Activated CD8-positive, alpha-beta memory T cell treated with anti-CD3 and anti-CD28 coated beads, Interleukin-2, amount 50 U/mL, for 24 hours (primary cell): ENCODE data around the gene MMP7.

Experiments
- DNase-seq: peaks from one replicate; pipeline ENCODE4 v3.0.0-alpha.2; 2020; ENCODE audit errors: extremely low read depth

Gene MMP7, protein sequence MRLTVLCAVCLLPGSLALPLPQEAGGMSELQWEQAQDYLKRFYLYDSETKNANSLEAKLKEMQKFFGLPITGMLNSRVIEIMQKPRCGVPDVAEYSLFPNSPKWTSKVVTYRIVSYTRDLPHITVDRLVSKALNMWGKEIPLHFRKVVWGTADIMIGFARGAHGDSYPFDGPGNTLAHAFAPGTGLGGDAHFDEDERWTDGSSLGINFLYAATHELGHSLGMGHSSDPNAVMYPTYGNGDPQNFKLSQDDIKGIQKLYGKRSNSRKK

DNA sequence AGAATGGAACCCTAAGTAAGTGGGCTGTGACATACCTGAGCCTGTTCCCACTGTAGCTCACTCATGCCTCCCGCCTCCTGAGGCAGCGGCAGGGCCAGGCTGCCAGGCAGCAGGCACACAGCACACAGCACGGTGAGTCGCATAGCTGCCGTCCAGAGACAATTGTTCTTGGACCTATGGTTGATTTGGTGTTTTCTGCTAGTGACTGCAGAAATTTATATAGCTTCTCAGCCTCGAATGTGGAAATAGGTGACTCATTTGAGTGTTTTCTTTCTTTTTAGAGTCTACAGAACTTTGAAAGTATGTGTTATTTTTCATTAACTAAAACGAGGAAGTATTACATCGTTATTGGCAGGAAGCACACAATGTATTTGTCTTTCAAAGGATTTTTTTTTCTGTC is at the start of gene MMP7:
TSS of gene MMP7 (minus strand) at position 190 of the 400 bp plus-strand sequence. CDS start at position 143, 47 bp downstream.
- no peak for DNase-seq

DNA sequence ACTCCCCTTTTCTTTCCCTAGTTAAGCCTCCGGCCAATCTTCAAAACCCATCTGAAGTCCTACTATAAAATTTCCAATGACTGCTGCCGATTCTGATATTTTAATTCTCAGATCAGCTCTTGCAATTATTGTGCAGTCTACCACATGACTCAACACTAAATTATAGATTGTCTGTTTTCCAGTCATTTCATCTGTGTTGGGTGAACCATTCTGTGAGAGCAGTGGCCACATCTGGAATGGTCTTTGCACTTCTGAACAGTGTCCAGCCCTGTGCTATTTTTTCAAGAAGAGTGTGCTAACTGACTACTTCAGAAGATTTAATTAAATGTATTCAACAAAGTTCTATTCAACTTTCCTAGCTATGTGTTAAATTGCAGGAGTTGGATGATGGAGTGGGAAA is 47.2 kb upstream of the MMP7 start:
- no peak for DNase-seq

DNA sequence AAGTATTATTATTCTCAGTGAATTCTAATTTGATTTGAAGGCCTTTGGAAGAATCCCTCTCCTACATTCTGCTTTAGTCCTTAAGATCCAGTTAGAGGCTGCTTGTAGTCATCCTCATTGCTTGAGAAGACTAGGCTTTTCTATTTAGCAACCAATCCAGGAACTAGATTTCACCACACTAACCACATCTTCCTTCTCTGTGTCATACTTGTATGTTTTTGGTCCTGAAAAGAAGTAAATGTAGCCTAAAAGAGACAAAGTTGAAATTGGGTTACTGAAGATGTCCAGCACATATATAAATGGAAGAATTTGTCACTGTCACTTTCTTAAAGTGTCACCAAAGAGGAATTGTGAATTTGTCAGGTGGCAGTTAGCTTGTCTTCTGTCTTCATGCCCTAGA is 46.6 kb upstream of the MMP7 start:
- DNase-seq, result no peak

DNA sequence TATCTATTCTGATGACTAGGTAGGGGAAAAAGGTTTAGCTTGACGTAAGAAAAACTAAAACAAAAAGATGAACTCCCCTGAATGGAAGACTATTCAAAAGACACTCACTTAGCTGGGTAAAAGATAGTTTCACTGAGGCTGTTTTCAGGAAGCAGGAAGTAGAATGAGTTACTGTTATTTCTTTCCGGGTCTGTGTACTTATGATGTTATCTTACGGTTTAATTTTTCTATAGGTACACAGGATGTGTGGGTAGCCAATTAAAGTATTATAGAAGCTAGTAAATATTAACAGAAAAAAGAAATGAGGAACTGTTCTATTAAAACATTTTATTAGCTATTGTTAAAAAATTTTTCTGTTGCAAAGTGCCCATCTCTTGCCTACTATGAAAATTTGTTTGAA is 45.8 kb upstream of the MMP7 start:
- no peak for DNase-seq

DNA sequence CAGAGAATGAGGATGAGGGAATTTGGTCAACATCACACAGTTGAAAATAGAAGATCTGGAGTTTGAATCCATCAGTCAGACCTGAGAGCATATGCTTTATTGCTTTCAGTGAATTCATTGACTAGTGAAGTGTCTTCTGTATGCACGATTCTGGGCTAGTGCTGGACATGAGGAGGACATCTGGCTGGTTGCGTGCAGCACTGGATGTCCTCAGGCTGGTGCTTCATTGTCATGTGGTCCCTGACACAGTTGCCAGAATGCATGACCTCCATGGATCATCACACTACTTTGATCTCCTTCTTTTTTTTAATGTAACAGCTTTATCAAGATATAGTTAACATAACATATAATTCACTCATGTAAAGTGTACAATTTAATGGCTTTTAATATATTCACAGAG is 44.5 kb upstream of the MMP7 start:
- DNase-seq, result no peak

DNA sequence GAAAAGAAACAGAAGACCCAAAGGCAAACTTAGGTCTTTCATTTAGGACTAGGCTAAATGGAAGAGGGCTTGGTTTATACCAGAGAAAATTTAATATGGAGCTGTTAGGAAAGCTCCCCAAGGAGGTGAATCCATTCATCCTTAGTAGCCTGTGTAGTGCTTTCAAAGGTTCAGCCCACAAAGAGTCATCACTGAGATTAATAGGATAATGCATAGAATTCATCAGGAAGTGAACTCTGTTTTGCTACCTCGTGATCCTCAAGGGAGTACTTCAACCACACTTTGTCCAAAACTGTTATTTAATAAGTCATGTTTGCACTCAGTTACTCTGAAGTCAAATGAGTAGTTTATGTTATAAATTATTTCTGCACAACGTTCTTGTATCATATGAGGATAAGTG is 43.3 kb upstream of the MMP7 start:
- no peak for DNase-seq

DNA sequence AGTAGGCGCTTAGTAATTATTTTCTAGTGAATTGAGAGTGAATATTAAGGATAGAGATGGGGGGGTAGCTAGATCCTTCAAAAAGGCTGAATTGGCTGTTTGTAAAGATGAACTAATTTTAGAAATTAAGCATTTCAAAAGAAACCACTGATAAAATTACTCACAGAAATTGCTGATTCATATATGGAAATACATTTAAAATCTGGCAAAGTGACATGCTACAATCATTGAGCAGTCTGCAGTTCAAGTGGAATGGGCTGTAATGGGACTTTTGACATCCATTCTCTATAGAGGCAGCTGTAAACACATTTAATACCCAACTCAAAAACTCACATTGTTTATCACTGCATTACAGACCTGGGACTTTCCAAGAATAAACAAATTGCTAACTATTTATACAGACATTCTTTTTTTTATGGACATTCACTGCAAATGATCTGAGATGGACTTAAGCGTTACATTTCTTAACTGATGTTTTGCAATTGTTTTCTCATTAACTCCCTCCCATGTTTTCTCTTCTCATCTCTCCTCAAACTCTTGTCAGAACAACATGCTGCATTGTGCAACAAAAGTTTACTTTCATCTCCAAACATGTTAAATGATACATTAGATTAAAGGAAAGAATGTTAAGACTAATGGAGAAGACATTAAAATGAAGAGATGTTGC is 42.1 kb upstream of the MMP7 start:
- no peak for DNase-seq

DNA sequence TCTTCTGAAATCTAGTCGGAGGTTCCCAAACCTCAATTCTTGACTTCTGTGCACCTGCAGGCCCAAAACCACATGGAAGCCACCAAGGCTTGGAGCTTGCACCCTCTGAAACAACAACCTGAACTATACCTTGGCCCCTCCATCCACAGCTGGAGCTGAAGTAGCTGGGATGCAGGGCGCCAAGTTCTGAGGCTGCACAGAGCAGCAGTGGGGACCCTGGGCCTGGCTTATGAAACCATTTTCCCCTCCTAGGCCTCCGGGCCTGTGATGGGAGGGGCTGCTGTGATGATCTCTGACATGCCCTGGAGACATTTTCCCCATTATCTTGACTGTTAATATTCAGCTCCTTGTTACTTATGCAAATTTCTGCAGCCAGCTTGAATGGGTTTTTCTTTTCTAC is 38.3 kb upstream of the MMP7 start:
- DNase-seq, result no peak

DNA sequence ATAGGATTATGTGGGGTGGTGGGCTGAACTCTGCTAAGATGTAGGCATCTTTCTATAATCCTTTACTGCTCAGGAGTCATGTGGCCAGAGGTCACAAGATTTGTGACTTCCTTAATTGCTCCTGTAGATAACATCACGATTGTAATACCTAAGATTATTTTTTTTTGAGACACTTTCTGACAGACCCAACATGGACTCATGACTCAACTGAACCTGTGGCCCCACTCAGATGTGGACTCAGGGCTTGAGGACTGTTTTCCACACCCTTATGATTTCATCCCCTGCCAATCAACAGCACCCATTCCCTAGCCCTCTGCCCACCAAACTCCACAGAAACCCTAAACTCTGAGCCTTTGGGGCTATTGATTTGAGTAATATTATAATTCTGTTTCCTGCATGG is 35.6 kb upstream of the MMP7 start:
- DNase-seq, result no peak

DNA sequence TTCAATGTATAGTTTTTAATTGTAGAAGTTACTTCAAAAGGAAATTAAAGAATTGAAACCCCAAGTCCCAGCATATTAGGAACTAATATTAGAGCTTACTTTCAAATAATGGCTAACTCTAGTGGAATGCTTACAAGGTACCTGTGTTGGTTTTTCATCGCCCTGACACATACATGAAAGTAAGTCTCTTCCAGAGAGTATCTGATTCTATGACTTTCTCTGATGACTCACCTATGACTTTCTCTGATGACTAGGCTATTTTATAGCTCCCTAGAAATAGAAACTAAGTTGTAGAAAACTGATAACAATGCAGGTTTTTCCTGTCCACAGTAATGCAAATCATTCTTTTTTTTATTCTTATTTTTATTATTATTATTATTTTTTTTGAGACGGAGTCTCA is 33.6 kb upstream of the MMP7 start:
- no peak for DNase-seq

DNA sequence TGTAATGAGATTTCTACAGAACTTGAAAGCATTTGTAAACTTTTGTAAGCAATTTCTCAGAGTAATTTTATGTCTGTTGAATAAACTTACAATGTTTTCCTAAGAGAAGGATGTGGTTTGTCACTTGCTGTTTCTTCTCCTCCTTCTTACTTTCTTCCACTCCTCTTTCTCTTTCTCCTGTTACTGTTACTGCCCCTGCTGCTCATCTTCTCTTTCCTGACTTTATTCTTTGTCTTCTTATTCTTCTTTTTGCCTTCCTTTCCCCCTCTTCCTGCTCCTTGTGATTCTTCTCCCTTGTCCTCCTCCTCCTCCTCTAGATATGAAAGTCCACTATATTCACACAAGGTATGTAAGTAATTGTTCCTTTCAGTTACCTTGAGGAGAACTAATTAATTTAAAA is 31.1 kb upstream of the MMP7 start:
- DNase-seq, result no peak

DNA sequence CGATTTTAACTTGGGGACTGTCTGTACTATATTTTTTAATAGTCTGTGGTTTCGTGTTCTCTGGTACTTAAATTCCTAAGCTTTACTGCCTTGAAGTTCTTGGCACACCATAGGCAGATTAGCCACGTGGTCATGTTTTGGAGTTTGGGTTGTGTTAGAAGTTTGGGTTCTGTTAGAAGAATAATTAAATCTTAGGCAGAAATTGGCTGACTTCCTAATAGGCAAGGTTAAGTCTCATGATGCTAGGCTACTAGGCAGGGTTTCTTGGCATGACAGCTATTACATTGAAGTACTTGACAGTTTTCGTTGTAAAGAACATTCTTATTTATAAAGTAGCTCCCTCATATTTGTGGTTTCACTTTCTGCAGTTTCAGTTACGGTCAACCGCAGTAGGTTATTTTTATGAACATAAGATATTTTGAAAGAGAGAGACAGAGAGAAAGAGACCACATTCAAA is 30.0 kb upstream of the MMP7 start:
- DNase-seq, result no peak

DNA sequence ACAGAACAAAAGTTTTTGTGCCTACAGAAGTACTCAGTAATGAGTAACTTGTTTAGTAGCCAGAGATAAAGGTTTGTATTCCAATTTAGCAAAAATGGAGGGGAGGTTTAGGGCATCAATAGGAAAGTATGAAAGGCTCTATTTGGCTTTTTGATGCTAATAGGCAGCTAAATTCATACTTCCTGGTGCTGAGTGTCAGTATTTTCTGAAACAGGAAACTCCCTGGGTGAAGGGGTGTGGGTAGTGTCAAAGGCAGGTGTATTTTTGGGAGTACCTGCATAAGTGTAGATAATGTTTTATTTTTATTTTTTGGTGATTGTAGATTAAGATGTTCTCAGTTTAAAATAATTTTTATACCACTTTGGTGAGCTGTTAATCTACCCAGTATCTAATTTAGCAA is 29.3 kb upstream of the MMP7 start:
- DNase-seq, result no peak

DNA sequence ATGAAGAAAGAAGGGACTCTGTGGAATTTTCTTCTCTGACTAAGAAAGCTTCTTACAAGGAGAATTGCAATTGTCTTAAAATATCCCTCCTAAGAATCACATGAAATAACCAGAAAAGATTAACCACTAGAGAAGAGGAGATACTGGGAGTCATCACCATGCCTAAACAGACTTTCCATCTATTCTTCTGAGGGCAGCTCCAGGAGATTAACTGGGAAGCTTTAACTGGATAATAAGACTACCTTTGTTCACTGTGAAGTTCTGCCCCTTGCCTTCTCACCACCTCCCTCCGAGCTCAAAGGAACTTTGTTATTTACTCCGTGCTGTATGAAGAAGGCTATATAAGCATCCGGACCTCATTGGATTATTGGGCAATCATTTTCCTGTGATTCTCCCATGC is 24.5 kb upstream of the MMP7 start:
- DNase-seq, result no peak

DNA sequence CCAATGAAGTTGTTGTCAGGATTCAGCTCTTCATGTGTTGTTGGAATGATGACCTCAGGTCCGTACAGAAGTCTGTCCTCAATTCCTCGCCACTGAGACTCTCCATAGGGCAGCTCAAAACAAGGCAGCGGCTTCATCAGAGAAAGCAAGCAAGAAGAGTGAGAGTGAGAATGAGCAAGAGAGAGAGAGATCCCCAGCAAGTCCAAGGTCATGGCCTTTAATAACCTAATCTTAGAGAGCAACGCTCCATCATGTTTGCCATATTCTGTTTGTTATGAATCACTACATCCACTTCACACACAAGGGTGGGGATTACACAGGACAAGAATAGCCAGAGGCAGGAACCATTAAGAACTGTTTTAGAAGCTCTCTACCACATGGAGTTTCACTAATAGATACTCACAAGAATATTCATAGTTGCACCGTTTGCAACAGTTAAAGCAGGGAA is 23.3 kb upstream of the MMP7 start:
- DNase-seq, result no peak

DNA sequence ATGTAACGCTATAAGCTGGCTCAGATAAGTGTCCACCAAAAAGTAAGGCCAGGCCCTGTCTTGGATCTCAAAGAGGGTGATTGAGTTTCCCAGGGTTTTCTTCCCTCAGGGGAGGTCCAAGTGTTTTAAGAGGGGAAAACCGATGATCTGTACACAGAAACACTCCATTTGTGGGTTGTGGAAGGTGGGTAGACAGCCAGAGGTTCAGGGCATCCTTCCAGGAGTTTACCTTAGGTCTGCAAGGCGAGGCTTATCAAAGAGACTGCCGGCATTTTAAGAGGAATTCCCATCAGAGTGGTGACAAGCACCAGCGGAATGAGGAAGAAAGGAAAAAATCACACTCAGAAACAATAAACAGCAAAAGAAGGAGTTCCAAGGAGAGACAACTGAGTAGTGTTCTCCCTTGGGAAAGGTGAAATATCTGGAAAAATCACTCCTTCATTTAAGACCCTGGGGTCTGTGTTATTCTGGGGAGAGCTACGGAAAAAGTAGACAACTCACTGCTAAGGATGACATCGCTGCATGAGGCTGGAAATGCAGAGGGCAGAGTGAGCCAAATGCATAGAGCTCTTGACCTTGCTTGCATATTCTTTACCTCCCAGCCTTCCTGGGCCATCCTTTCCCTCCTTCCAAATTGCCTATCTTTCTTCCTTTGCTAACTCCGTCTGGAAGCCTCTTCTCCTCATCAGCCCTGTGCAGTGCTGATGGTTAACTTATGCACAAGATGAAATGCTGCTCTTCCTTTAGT is 22.1 kb upstream of the MMP7 start:
- no peak for DNase-seq

DNA sequence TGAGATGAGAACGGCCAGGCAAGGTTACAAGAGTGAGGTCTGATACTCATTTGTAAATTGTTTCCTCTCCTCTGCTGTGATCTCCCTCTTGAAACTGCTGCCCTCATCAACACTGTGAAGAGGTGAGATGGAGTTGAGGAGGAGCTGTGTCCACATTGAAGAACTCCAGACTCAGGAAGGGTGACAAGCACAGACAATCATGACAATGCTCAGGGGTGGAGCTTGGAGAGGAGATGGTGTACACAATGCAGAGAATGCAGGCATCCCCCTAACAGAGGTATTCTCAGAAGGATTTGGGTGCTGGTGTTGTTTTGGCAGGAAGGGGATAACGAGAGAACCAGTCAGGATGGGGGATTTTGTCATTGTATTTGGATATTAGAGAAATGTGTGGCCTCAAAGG is 21.5 kb upstream of the MMP7 start:
- DNase-seq, result no peak

DNA sequence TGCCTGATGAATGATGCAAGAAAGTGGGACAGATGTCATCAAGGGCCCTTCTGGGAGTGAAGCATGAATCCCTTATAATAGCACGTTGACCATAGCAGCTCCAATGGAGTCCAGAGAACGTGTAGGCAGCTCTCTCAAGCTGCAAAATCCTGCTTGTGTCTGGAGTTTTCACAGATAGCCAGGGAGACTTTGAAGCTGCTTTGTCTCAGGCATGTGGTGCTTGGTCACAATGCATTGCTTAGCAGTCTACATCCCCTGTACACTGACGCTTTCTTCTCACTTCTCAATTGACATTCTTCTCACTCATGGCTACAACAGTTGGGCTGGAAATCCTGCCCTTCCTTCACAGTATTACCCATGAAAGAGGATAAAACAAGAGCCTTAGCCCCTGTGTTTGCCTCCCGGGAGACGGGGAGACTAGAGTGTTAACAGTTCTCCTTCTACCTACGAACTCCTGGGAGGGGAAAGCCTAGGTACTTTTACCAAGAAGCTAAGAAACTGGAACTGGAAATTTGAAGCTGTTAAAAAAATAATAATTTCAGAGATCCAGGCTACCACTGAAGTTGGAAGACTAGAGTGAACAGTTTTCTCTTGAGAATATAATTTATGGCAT is 20.7 kb upstream of the MMP7 start:
- no peak for DNase-seq

DNA sequence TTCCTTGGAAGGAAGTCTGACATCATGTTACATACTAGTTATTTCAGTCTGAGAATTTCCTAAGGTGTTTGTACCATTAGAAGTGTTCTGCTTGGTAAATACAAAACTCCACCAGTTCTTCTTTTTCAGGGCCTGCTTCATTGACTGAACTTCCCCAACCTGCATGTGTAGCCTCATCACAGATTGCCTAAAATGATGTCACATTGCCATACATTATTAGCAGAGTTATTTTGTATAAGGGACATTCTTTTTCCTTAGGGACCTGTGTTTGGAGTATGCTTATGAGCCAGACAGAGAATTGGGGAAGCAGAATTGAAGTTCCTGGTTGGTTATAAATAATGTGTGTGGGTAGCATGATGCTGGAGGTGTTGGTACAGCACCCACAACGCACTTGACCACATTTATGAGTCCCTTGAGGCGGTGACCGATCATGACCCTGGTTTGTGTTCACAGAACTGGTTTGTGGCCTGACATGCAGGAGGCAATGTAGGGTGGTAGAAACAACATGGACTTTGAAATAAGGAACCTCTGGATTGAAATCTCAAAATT is 16.4 kb upstream of the MMP7 start:
- no peak for DNase-seq

DNA sequence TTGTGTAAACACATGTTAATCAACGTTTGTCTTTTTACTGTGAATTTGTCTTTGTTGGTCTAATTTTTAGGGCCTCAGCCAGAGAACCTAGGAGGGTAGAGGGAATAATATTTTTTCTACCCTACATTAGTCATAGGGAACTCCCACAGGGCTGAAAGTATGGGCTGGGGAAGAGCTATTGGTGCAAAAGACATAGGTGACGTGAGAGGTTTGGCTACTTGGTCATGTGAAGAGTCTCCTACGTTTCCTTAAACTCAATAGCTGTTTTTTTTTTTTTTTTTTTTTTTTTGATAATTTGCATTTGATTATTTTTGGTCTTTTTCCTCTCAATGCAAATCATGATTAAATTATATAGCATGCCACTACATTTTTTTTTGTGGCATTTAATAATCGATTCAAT is 15.9 kb upstream of the MMP7 start:
- no peak for DNase-seq

DNA sequence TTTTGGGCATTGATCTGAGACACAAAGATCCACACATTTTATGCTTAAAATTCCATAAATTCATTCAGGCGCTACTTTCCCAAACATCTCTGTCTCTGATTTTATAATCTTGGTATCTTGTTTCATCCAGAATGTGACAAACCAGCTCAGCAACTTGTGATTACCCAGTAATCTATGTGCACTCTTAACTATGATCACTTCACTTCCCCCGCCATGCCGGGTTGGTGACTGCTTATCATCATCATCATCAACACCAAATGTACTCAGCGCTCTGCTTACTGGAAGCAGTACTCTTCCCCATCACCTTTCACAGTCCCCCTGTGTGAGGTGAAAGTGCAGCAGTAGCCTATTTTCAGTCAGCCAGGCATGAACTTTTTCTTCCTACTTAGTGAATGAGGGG is 15.2 kb upstream of the MMP7 start:
- DNase-seq, result no peak

DNA sequence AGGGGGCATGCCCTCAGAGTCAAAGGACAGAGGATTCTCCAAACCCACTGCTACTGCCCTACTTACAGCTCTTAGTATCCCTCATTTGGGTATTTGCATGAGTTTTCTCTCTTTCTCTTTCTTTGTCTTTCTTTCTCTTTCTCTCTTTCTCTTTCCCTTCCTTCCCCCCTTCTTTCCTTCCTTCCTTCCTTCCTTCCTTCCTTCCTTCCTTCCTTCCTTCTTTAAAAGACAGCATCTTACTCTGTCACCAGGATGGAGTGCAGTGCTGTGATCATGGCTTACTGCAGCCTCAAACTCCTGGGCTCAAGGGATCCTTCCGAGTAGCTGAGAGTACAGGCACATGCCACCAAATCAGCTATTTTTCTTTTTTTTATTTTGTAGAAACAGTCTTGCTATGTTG is 14.0 kb upstream of the MMP7 start:
- DNase-seq, result no peak
